ENCODE results near the gene BRAF.
"Not testable (repeated sequence)": the region's sequence is repeated elsewhere in the genome, so short reads cannot be mapped to it uniquely, and the experiment has no call there.

BRAF gene

GRCh38 chr7:140673774-140674155 is 251.0 kb downstream of the BRAF start:
- DNase-seq (ENCODE audit: low read depth): no peak
- TF ChIP-seq, protein P1, sequence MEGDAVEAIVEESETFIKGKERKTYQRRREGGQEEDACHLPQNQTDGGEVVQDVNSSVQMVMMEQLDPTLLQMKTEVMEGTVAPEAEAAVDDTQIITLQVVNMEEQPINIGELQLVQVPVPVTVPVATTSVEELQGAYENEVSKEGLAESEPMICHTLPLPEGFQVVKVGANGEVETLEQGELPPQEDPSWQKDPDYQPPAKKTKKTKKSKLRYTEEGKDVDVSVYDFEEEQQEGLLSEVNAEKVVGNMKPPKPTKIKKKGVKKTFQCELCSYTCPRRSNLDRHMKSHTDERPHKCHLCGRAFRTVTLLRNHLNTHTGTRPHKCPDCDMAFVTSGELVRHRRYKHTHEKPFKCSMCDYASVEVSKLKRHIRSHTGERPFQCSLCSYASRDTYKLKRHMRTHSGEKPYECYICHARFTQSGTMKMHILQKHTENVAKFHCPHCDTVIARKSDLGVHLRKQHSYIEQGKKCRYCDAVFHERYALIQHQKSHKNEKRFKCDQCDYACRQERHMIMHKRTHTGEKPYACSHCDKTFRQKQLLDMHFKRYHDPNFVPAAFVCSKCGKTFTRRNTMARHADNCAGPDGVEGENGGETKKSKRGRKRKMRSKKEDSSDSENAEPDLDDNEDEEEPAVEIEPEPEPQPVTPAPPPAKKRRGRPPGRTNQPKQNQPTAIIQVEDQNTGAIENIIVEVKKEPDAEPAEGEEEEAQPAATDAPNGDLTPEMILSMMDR (IDR thresholded peaks at IDR 0.05; ENCODE audit: control insufficient read depth, insufficient read depth, low read depth, low read length, missing control alignments): no peak
- peak overlapping the region; percentile 53 for H3K4me3 ChIP-seq (ENCODE audit: control insufficient read depth, low read depth, low read length)

GRCh38 chr7:140673063-140673773 is 251.5 kb downstream of the BRAF start:
- H3K4me3 ChIP-seq (ENCODE audit: control insufficient read depth, low read depth, low read length): peak overlapping the region; percentile 53
- no peak for DNase-seq (ENCODE audit: low read depth)
- TF ChIP-seq, protein P1 (IDR thresholded peaks at IDR 0.05; ENCODE audit: control insufficient read depth, insufficient read depth, low read depth, low read length, missing control alignments): no peak

GRCh38 chr7:140672382-140673062 is 252.2 kb downstream of the BRAF start, which contains the start of gene ADCK2:
ADCK2 (plus strand) TSS chr7:140672945; CDS start chr7:140673331, 386 bp downstream.
- DNase-seq (ENCODE audit: low read depth): no peak
- TF ChIP-seq, protein P1 (IDR thresholded peaks at IDR 0.05; ENCODE audit: control insufficient read depth, insufficient read depth, low read depth, low read length, missing control alignments): no peak

DNA sequence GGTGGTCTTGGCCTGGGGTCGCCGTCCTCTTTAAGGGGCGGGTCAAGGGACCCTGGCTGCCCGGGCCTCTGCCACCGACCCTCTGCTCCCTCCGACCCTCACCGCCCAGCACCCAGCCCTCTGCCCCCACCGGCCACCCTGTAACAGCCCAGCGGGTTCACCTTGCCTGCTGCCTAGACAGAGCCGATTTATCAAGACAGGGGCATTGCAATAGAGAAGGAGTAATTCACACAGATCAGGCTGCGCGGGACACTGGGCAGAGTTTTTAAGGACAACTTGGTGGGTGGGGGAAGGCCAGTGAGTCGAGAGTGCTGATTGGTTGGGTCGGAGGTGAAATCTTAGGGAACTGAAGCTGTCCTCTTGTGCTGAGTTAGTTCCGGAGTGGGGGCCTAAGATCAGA is 252.8 kb downstream of the BRAF start:
- DNase-seq (ENCODE audit: low read depth): no peak
- H3K4me3 ChIP-seq (ENCODE audit: control insufficient read depth, low read depth, low read length): no peak overlapping the region
- TF ChIP-seq, protein P1 (IDR thresholded peaks at IDR 0.05; ENCODE audit: control insufficient read depth, insufficient read depth, low read depth, low read length, missing control alignments): no peak

More at GRCh38 chr7:140672382-140673062, 252.2 kb downstream of the BRAF start, which contains the start of gene ADCK2:
- H3K4me3 ChIP-seq (ENCODE audit: control insufficient read depth, low read depth, low read length): peak within 1 kb of the TSS; percentile 53

DNA sequence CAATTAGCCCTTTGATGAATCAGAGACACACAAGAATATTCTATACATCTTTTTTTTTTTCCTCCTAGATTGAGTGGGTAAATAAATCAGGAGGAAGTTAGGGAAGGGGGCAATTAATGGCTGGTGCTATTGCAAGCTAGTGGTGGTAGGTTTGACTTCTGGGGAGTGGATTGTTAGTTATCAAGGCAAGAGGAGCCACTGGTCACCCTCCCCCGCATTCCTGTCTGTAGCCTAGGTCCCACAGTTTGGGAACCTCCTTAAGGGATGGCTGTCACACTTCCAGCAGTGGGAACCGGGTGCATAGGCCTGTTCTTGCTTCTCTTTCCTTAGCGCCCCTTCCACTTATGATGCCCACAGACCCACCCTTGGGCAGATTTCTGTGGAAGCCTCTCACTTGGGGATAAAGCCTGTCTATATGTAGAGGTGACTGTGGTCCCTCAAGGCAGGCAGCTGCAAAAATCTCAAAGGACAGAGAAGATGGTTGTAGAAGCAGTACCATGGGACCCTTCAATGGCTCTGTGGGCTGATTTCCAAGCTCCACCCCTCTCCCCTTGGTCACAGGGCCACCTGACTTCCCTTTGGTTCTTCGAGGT is 254.3 kb downstream of the BRAF start:
- no peak for DNase-seq (ENCODE audit: low read depth)
- H3K4me3 ChIP-seq (ENCODE audit: control insufficient read depth, low read depth, low read length): no peak overlapping the region
- TF ChIP-seq, protein P1 (IDR thresholded peaks at IDR 0.05; ENCODE audit: control insufficient read depth, insufficient read depth, low read depth, low read length, missing control alignments): no peak

GRCh38 chr7:140669862-140670261 is 254.9 kb downstream of the BRAF start:
- DNase-seq (ENCODE audit: low read depth); H3K4me3 ChIP-seq (ENCODE audit: control insufficient read depth, low read depth, low read length): not testable (repeated sequence)

DNA sequence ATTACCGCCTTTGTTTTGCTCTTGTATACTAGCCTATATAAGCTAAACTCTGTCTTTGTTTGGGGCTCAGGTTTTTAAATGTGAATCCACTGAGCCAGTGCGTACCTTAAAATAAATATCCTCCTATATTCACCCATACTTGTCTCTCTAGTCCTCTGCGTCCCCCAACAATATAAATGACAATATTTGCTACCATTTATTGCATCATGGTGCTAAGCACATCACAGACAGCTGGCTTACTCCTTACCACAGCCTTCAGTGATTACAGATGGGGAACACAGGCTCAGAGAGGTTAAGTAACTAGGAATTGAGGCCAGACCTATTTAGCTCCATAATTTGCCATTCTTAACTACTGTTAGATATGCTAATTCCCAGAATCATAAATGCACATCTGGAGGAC is 255.4 kb downstream of the BRAF start:
- DNase-seq (ENCODE audit: low read depth): no peak
- TF ChIP-seq, protein P1 (IDR thresholded peaks at IDR 0.05; ENCODE audit: control insufficient read depth, insufficient read depth, low read depth, low read length, missing control alignments): no peak
- no peak overlapping the region for H3K4me3 ChIP-seq (ENCODE audit: control insufficient read depth, low read depth, low read length)
